H1 (cell line): Measurements from ENCODE around the gene MACIR. TPM values are rescaled to one million over a fixed set of nuclear protein-coding genes. Genes with fewer than 3 reads are reported as not detected.

Experiments
- CTCF ChIA-PET: fragments of 300-600 bp; sonication (Branson Sonifier 250); formaldehyde crosslinking; loops from one replicate; lab custom pipeline; 2021; ENCODE audit not compliant: partially characterized antibody; lab: Charles Lee
- POLR2A ChIA-PET: fragments of 300-600 bp; sonication (Branson Sonifier 250); formaldehyde crosslinking; loops from one replicate; lab custom pipeline; 2021; ENCODE audit warnings: inconsistent platforms; ENCODE audit not compliant: partially characterized antibody; lab: Charles Lee
- DNase-seq, 2 experiments: peaks; one replicate each; pipeline versions ENCODE4 v3.0.0 to v3.0.0-alpha.2; 2010 to 2022; ENCODE audit warnings: low spot score in 2 of 2, low read depth in 1 of 2, mixed read lengths in 1 of 2
- FAIRE-seq: peaks from 2 replicates; lab custom pipeline; 2011; peaks lifted over from hg19 to GRCh38; lab: Jason Lieb, UNC
- H2AFZ ChIP-seq: 2 replicates; pipeline ENCODE4 v1.8.1; 2012; ENCODE audit warnings: low read length, inconsistent platforms
- H2AK5ac ChIP-seq: 2 replicates; pipeline ENCODE4 v1.6.1; 2013; ENCODE audit warnings: low read depth, low read length
- H2BK120ac ChIP-seq: replicated peaks from 2 replicates; pipeline ENCODE3; 2013; ENCODE audit warnings: low read depth, low read length, inconsistent platforms
- H2BK12ac ChIP-seq: 2 replicates; pipeline ENCODE4 v1.6.1; 2013; ENCODE audit warnings: low read depth, low read length
- H2BK15ac ChIP-seq: 2 replicates; pipeline ENCODE4 v1.6.1; 2013; ENCODE audit warnings: low read length
- H2BK20ac ChIP-seq: 2 replicates; pipeline ENCODE4 v1.6.1; 2013; ENCODE audit warnings: low read length
- H2BK5ac ChIP-seq: 2 replicates; pipeline ENCODE4 v1.6.1; 2013; ENCODE audit warnings: low read depth, low read length
- H3K14ac ChIP-seq: 2 replicates; pipeline ENCODE4 v1.6.1; 2013; ENCODE audit warnings: inconsistent platforms; ENCODE audit not compliant: insufficient read length
- H3K18ac ChIP-seq: 2 replicates; pipeline ENCODE4 v1.6.1; 2013; ENCODE audit warnings: low read length; ENCODE audit errors: extremely low read depth
- H3K23ac ChIP-seq: 2 replicates; pipeline ENCODE4 v1.6.1; 2013; ENCODE audit warnings: inconsistent platforms; ENCODE audit not compliant: insufficient read length
- H3K23me2 ChIP-seq: 2 replicates; pipeline ENCODE4 v1.6.1; 2013; ENCODE audit warnings: low read depth, low read length
- H3K27ac ChIP-seq: 2 replicates; pipeline ENCODE4 v1.6.1; 2011; ENCODE audit warnings: low read depth, low read length, inconsistent platforms
- H3K27me3 ChIP-seq, 4 experiments: replicated peaks in 1 of 4; 1 replicate in 1 of 4; 2 replicates in 3 of 4; pipeline versions ENCODE4 v1.6.1 to v1.8.1; 2011 to 2013; ENCODE audit warnings: low read length in 3 of 4, mild to moderate bottlenecking in 3 of 4, inconsistent platforms in 2 of 4, mixed read lengths in 2 of 4, moderate library complexity in 1 of 4; ENCODE audit not compliant: control insufficient read depth in 3 of 4, insufficient read depth in 3 of 4; ENCODE audit errors: extremely low read depth in 1 of 4
- H3K36me3 ChIP-seq, 4 experiments: 2 replicates each; pipeline versions ENCODE4 v1.6.1 to v1.8.1; 2011 to 2013; ENCODE audit warnings: mild to moderate bottlenecking in 4 of 4, low read length in 3 of 4, moderate library complexity in 2 of 4, control low read depth in 1 of 4, inconsistent platforms in 1 of 4; ENCODE audit not compliant: insufficient read depth in 4 of 4, control insufficient read depth in 2 of 4
- H3K4ac ChIP-seq: replicated peaks from 2 replicates; pipeline ENCODE3; 2013; ENCODE audit warnings: low read length, low read depth, mixed read lengths, inconsistent platforms; ENCODE audit not compliant: insufficient read length
- H3K4me1 ChIP-seq, 4 experiments: replicated peaks in 1 of 4; 1 replicate in 1 of 4; 2 replicates in 3 of 4; pipeline versions ENCODE4 v1.6.1 to v1.8.1; 2011 to 2013; ENCODE audit warnings: low read length in 3 of 4, inconsistent platforms in 2 of 4, mixed read lengths in 1 of 4; ENCODE audit not compliant: insufficient read depth in 4 of 4, control insufficient read depth in 3 of 4
- H3K4me2 ChIP-seq, 2 experiments: 2 replicates each; pipeline versions ENCODE4 v1.6.1 to v1.8.1; 2011 to 2013; ENCODE audit warnings: low read depth in 2 of 2, low read length in 2 of 2, control low read depth in 1 of 2, inconsistent platforms in 1 of 2, mild to moderate bottlenecking in 1 of 2; ENCODE audit not compliant: insufficient read depth in 1 of 2
- H3K4me3 ChIP-seq, 4 experiments: fragments of 200-600, 300-600 bp in 1 of 4; sonication (generic), shearing (Covaris generic), sonication (Bioruptor Twin) in 1 of 4; 2 replicates each; pipeline versions ENCODE4 v1.5.1 to v1.8.1; 2011 to 2016; ENCODE audit warnings: low read length in 4 of 4, low read depth in 3 of 4, control low read depth in 2 of 4, inconsistent platforms in 2 of 4, mild to moderate bottlenecking in 2 of 4, mixed read lengths in 1 of 4, moderate library complexity in 1 of 4; ENCODE audit not compliant: insufficient read depth in 2 of 4; ENCODE audit errors: extremely low read depth in 1 of 4
- H3K56ac ChIP-seq: replicated peaks from 2 replicates; pipeline ENCODE3; 2013; ENCODE audit warnings: low read depth, mild to moderate bottlenecking, mixed read lengths, low read length, inconsistent platforms; ENCODE audit not compliant: insufficient read length
- H3K79me1 ChIP-seq: 2 replicates; pipeline ENCODE4 v1.6.1; 2013; ENCODE audit warnings: low read depth, low read length, control low read depth
- H3K79me2 ChIP-seq, 2 experiments: 2 replicates each; pipeline versions ENCODE4 v1.6.1 to v1.8.1; 2012 to 2013; ENCODE audit warnings: low read length in 2 of 2, mild to moderate bottlenecking in 2 of 2, inconsistent platforms in 1 of 2; ENCODE audit not compliant: insufficient read depth in 2 of 2, control insufficient read depth in 1 of 2
- H3K9ac ChIP-seq, 4 experiments: replicated peaks in 1 of 4; 1 replicate in 1 of 4; 2 replicates in 3 of 4; pipeline versions ENCODE4 v1.6.1 to v1.8.1; 2011 to 2013; ENCODE audit warnings: low read depth in 3 of 4, low read length in 3 of 4, control low read depth in 2 of 4, mild to moderate bottlenecking in 2 of 4, moderate library complexity in 2 of 4, inconsistent platforms in 1 of 4; ENCODE audit errors: extremely low read depth in 1 of 4
- H3K9me3 ChIP-seq, 2 experiments: 2 replicates each; pipeline versions ENCODE4 v1.6.1 to v1.8.1; 2012 to 2013; ENCODE audit warnings: mild to moderate bottlenecking in 2 of 2, moderate library complexity in 2 of 2, control low read depth in 1 of 2, inconsistent platforms in 1 of 2, low read depth in 1 of 2, low read length in 1 of 2, mixed read lengths in 1 of 2; ENCODE audit not compliant: insufficient read depth in 2 of 2
- H4K20me1 ChIP-seq, 2 experiments: replicated peaks in 1 of 2; 2 replicates each; pipeline versions ENCODE3 to v1.8.1; 2011 to 2013; ENCODE audit warnings: inconsistent platforms in 2 of 2, low read length in 2 of 2, mild to moderate bottlenecking in 1 of 2; ENCODE audit not compliant: insufficient read depth in 2 of 2, control insufficient read depth in 1 of 2
- H4K5ac ChIP-seq: 2 replicates; pipeline ENCODE4 v1.6.1; 2013; ENCODE audit warnings: low read length, low read depth, mixed read lengths, inconsistent platforms; ENCODE audit not compliant: insufficient read length
- H4K8ac ChIP-seq: 2 replicates; pipeline ENCODE4 v1.8.0; 2013; ENCODE audit warnings: mild to moderate bottlenecking, moderate library complexity, low read length, inconsistent platforms; ENCODE audit not compliant: insufficient read depth; ENCODE audit errors: extremely low read depth
- H4K91ac ChIP-seq: replicated peaks from 2 replicates; pipeline ENCODE3; 2013; ENCODE audit warnings: low read length, mixed read lengths, inconsistent platforms; ENCODE audit not compliant: insufficient read length
- CTBP2 ChIP-seq: IDR thresholded peaks from 2 replicates; pipeline ENCODE4 v1.7.0; 2011; ENCODE audit warnings: borderline replicate concordance, mild to moderate bottlenecking, moderate library complexity, mixed read lengths, low read length; ENCODE audit not compliant: insufficient read depth, insufficient read length
- EP300 ChIP-seq, 2 experiments: IDR thresholded peaks; 1 replicate in 1 of 2; 2 replicates in 1 of 2; pipeline ENCODE4 v1.6.1; 2011 to 2012; ENCODE audit warnings: low read depth in 2 of 2, low read length in 2 of 2, mild to moderate bottlenecking in 2 of 2, borderline replicate concordance in 1 of 2, inconsistent platforms in 1 of 2, moderate library complexity in 1 of 2
- NRF1 ChIP-seq: IDR thresholded peaks from 2 replicates; pipeline ENCODE4 v1.6.1; 2011; ENCODE audit warnings: mild to moderate bottlenecking, low read depth, low read length, improper control_type of control experiment
- SP1 ChIP-seq: IDR thresholded peaks from 2 replicates; pipeline ENCODE4 v1.6.1; 2011; ENCODE audit warnings: low read depth, low read length
- WGBS, 2 experiments: shearing (Covaris generic) in 1 of 2; methylation state at CpG; one replicate each; pipeline versions ENCODE4 v1.1.6 to v1.1.7; 2013 to 2015; ENCODE audit warnings: low lambda C conversion rate in 2 of 2, mixed read lengths in 2 of 2, inconsistent platforms in 1 of 2, low coverage in 1 of 2, missing lambda C conversion rate in 1 of 2; ENCODE audit not compliant: insufficient replicate concordance in 2 of 2, insufficient coverage in 1 of 2, insufficient read length in 1 of 2; ENCODE audit errors: extremely low coverage in 1 of 2, missing lambda C conversion rate in 1 of 2; 5-methylcytosine and 5-hydroxymethylcytosine counted together
- polyA plus RNA-seq, 7 experiments: library from polyadenylated mRNA; depleted of rRNA in 3 of 7; stranded (reverse) in 5 of 7; unstranded in 2 of 7; fragments of >200 nt in 5 of 7; fragments of 200-250 nt in 2 of 7; gene quantifications; 1 replicate in 5 of 7; 2 replicates in 1 of 7; 4 replicates in 1 of 7; pipeline versions ENCODE4 v1.2.1 to v1.2.3, GENCODE V29; 2011 to 2013; ENCODE audit warnings: missing spikeins in 2 of 7, mixed read lengths in 2 of 7
- total RNA-seq: library from RNA; stranded (reverse); fragmentation: NEBNext Ultra II Directional; extraction: Animal tissue kit (Norgen Biotek cat#: 25700); gene quantifications from 2 replicates; pipeline ENCODE4 v1.2.1, GENCODE V29; 2021

Gene MACIR
- total and polyA plus RNA-seq, 2 of the 8 experiments (the other 6 are each of a cell fraction or from before 2014, with no cell fraction given): 8.0 to 19.2 TPM

GRCh38 chr5:103262422-103262871 is 3.9 kb downstream of the MACIR start:
- H3K14ac ChIP-seq: no peak overlapping the region
- H3K27ac ChIP-seq: no peak overlapping the region
- no peak overlapping the region for H4K8ac ChIP-seq
- H2BK12ac ChIP-seq: no peak overlapping the region
- H3K9ac ChIP-seq: peak overlapping the region in 1 of 4 experiments; percentile 34; a peak in 1 of 7 replicates
- no peak overlapping the region for H3K18ac ChIP-seq
- TF ChIP-seq CTBP2 (no peak), EP300 (IDR thresholded peaks at IDR 0.05; ENCODE audit: borderline replicate concordance in 1 of 2, low read depth in 2 of 2, low read length in 2 of 2) (no peak), SP1 (no peak), NRF1 (no peak)
- no peak overlapping the region for H3K4me2 ChIP-seq
- CTCF ChIA-PET: interaction anchor here (0.6 to 0.7 kb wide), 2 partner anchors 13 to 169 kb away, joined by 3 read pairs; no protein-coding TSS in a partner anchor
- FAIRE-seq: no peak
- no peak overlapping the region for H3K23ac ChIP-seq
- H3K4me3 ChIP-seq: peak overlapping the region in 1 of 4 experiments; percentile 15; a peak in 1 of 8 replicates
- DNase-seq: no peak
- H3K36me3 ChIP-seq: peaks cover 0 to 4% (median 2%) of the 10 kb centered on the region in 4 experiments; a peak in 3 of 8 replicates
- WGBS, 2 experiments: 88% methylated on average over 1 of the region's 1 CpG; no CpG with 5 or more reads in 1 of the 2 experiments
- H2BK120ac ChIP-seq: no peak overlapping the region
- H3K23me2 ChIP-seq: peaks cover 6% of the 10 kb centered on the region; the same call in 1 of the 2 replicates
- H4K91ac ChIP-seq: no peak overlapping the region
- no peaks in the 10 kb centered on the region for H3K27me3 ChIP-seq
- no peaks in the 10 kb centered on the region for H3K9me3 ChIP-seq
- H3K79me1 ChIP-seq: no peaks in the 10 kb centered on the region; the same call in 1 of the 2 replicates
- H3K4me1 ChIP-seq: peaks cover 0 to 6% (median 0%) of the 10 kb centered on the region in 4 experiments; a peak in 1 of 7 replicates
- no peaks in the 10 kb centered on the region for H4K20me1 ChIP-seq
- POLR2A ChIA-PET: interaction anchor here (0.6 kb wide), 1 partner anchor 29 kb away, joined by 4 read pairs; no protein-coding TSS in a partner anchor
- no peak overlapping the region for H2BK15ac ChIP-seq
- no peak overlapping the region for H4K5ac ChIP-seq
- no peak overlapping the region for H2BK5ac ChIP-seq
- no peak overlapping the region for H2AK5ac ChIP-seq
- no peak overlapping the region for H2AFZ ChIP-seq
- no peak overlapping the region for H3K56ac ChIP-seq
- peaks cover 0 to 77% of the 10 kb centered on the region in 2 experiments; a peak in 2 of 4 replicates for H3K79me2 ChIP-seq
- H3K4ac ChIP-seq: no peak overlapping the region
- no peak overlapping the region for H2BK20ac ChIP-seq
